Activated gamma-delta T cell (primary cell): Measurements from ENCODE around the gene CLPTM1.
"Not testable (repeated sequence)": the region's sequence is repeated elsewhere in the genome, so short reads cannot be mapped to it uniquely, and the experiment has no call there.

Experiments
- DNase-seq: peaks from one replicate; lab custom pipeline; 2025; lab: John Stamatoyannopoulos, UW

The CLPTM1 gene

DNA sequence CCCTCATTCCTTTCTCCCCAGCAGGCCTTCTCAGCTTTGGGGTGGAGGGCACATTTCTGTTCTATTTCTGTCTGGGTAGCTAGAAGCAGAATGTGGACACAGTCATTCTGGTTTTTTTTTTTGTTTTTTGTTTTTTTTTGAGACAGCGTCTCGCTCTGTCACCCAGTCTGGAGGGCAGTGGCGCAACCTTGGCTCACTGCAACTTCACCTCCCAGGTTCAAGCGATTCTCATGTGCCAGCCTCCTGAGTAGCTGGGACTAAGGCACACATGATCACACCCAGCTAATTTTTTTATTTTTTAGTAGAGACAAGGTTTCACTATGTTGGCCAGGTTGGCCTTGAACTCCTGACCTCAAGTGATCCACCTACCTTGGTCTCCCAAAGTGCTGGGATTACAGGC lies 20.3 kb downstream of the CLPTM1 start:
- no peak for DNase-seq

DNA sequence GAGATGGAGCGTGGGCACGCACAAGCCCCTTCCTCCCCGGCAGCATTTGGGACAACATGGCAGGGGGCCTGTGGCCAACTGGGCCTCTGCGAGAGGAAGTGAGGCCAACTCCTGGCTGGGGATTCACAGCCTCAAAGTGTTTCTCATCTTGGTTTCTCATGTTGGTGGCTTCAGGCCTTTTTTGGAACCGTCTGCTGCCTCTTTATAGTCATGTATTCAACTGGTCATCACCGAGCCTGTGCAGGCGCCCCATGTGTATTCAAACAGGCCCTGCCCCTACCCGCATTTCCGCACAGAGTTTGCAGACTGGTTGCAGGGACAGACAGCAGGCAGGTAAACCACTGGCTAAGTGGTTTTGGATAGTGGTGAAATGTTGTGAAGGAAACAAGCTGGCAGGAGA lies 28.8 kb downstream of the CLPTM1 start:
- DNase-seq: no peak

DNA sequence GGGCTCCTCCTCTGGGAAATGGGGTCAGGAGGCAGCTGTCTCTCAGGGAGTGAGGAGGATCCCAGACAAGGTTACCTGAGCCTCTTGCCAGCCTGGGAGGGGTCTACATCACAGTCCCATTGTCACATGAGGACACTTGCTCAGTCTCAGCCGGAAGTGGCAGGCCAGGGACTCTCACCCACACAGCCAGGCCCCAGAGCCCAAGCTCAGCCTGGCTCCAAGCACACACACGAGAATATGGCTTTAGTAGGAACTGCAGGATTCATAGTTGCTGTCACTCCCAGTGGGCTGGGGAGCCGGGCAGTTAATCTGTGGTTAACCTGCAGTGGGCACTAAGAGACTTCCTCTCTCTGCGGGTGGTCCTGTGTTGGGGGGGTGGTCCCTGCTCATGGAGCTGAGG lies 30.3 kb downstream of the CLPTM1 start:
- no peak for DNase-seq

DNA sequence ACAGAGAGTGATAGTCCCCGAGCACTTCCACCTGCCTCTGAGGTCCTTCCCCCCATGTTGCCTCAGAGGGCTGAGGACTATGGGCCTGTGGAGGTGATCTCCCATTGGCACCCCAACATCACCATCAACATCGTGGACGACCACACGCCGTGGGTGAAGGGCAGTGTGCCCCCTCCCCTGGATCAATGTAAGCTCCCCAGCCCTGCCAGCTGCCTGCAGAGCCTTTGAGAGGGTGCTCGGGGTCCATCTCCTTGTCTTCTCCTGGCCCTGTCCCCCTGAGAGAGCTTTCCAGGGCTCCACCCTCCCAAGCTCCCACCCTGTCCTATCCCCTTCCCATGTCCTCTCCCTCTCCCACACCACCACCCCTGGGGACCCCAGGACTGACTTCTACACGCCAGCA lies 31.2 kb downstream of the CLPTM1 start:
- DNase-seq: no peak

DNA sequence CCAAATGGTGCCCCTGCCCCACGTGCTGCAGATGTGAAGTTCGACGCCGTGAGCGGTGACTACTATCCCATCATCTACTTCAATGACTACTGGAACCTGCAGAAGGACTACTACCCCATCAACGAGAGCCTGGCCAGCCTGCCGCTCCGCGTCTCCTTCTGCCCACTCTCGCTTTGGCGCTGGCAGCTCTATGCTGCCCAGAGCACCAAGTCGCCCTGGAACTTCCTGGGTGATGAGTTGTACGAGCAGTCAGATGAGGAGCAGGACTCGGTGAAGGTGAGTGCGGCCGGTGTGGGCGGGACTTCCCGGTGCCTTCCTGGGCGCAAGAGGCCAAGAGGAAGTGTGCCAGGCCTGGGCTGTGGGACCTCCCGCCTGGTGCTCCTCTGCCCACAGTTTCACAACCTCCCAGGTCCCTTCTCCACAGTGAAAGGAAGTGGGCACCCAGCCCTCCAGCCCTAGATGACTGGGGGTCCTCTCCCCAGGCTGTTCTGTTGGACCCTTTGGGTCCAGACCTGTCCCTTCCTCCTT lies 32.0 kb downstream of the CLPTM1 start:
- no peak for DNase-seq

DNA sequence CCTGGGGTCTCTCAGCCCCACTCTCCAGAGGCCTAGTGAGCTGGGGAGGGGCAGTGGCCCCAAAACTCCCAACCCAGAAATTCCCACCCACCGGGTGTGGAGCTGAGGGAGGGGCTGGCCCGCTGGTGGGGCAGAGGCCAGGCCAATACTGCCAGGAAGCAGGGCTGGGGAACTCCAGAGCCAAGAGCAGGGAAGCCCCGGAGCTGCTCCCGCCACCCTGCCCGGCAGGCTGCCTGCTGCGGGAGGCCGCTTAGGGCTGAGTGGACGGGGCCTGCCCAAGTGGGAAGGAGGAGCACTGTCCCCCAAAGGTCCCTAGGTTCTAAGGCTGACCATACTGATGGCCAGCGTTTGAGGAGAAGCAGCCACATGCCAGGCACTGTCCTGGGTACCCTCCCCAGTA lies 33.1 kb downstream of the CLPTM1 start:
- DNase-seq: no peak

DNA sequence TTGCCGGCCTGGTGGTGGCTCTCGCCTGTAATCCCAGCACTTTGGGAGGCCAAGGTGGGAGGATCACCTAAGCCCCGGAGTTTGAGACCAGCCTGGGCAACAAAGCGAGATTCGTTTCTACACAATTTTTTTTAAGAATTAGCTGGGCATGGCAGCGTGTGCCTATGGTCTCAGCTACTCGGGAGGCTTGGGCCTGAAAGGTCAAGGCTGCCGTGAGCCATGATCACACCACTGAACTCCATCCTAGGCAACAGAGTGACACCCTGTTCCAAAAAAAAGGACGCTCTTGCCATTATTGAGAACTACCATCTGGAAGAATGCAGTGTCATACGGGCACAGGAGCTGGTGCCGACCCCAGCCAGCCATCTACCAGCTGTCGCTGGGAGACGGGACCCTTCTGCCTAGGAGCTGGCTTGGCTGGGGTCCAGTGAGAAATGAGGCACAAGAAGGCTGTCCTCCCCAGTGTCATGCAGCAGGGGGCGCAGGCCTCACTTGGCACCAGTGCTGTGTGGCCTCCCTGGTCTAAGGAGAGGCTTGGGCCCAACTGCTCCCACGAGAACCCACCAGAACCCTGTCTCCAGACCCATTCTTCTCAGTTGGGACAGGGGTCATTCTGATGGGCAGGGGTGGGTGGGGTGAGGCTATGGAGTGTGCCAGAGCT lies 33.8 kb downstream of the CLPTM1 start:
- DNase-seq: no peak

DNA sequence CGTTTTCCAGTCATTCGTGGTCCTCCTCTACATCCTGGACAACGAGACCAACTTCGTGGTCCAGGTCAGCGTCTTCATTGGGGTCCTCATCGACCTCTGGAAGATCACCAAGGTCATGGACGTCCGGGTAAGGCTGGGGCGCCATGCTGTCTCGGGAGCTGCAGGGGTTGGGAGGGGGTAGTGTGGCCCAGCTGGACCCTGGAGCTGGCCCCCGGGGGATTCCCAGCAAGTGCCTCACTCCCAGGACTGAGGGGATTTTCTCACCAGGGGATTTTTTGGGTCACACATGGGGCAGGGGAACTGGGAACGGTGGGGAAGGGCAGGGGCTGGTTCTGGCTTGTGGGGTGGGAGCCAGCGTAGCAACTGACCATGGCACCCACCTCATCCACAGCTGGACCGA lies 35.3 kb downstream of the CLPTM1 start:
- DNase-seq: no peak

DNA sequence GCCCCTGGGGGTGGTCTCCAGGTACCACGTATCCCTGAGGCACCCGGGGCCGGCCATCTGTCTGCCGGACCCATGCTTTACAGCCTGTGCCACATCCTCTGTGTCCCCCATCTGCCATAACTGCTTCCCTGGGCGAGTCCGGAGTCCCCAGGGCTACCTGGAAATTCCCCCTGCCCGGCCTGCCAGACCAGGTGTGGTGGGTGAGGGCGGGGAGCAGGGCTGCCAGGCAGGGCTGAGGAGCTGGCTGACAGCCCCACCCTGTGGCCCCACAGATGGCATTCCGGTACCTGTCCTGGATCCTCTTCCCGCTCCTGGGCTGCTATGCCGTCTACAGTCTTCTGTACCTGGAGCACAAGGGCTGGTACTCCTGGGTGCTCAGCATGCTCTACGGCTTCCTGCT lies 35.8 kb downstream of the CLPTM1 start:
- DNase-seq: no peak

DNA sequence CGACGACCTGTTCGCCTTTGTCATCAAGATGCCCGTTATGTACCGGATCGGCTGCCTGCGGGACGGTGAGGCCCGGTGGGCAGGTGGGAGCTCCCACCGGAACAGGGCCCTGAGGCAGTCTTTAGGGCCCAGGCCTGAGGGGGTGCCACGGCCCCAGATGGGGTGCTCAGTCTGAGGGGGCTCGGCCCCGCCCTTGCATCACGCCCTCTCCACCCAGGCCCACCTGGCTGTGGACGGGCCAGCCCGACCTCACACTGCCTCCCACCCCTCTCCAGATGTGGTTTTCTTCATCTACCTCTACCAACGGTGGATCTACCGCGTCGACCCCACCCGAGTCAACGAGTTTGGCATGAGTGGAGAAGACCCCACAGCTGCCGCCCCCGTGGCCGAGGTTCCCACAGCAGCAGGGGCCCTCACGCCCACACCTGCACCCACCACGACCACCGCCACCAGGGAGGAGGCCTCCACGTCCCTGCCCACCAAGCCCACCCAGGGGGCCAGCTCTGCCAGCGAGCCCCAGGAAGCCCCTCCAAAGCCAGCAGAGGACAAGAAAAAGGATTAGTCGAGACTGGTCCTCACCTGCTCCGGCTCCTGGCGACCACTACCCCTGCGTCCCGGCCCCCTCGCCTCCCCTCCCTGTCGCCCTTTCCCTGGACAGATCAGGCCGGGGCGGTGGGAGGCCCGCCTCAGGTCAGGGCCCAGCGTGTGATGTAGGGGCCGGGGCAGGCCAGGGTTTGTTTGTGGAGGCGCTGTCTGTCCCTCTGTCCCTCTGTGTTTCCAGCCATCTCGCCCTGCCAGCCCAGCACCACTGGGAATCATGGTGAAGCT lies 37.4 kb downstream of the CLPTM1 start:
- DNase-seq: no peak

DNA sequence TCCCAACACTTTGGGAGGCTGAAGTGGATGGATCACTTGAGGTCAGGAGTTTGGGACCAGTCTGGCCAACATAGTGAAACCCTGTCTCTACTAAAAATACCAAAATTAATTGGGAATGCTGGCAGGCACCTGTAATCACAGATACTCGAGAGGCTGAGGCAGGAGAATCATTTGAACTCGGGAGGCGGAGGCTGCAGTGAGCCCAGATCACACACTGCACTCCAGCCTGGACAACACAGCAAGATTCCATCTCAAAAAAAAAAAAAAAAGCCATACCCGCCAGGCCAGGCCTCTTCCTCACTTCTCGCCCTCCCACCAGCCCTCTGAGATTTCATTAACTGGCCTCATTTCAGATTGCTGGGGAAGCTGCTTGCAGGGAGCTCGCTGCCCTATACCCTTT lies 38.3 kb downstream of the CLPTM1 start:
- DNase-seq: no peak

DNA sequence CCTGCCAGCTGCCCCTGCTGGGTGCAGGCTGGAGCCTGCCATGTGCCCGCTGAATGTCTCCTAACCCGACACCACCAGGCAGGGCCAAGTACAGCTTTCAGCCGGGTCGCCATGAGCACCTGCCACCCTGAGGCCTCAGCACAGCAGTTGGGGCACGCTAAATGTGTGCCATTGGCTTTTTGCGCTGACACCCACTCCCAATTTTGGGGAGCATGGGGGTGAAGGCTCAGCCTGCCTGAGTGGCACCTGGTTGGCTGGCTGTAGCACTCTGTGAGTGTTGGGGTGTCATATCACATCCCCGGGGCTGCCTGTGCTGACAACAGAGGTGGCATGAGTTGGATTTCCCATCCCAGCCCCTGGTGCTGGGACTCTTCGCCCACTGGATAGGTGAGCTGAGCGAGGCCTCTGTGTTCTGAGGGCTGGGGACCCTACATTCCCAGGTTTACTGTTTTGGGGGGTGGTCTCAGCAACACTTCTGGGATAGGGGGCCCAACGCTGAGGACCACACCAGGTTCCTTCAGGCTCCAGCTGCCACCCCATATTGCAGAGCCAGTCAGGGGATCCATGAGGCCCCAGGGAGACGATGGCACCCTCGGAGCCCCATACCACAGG lies 38.9 kb downstream of the CLPTM1 start:
- DNase-seq: no peak

DNA sequence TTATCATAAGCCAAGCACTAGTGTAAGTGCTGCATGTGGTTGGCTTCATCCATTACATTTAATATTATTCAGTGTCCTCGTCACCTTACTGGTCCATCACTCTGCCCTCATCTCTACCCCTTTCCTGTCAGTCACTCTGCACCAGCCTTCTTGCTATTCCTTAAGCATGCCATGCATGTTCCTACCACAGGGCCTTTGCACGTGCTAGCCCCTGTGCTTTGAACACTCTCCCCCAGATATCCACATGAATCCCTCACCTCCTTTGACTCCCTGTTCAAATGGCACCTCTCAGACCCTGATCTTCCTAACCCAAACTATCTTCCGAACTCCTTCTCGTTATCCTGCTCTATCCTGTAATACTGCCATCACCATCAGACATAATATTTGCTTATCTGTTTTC lies 42.8 kb downstream of the CLPTM1 start:
- no peak for DNase-seq

DNA sequence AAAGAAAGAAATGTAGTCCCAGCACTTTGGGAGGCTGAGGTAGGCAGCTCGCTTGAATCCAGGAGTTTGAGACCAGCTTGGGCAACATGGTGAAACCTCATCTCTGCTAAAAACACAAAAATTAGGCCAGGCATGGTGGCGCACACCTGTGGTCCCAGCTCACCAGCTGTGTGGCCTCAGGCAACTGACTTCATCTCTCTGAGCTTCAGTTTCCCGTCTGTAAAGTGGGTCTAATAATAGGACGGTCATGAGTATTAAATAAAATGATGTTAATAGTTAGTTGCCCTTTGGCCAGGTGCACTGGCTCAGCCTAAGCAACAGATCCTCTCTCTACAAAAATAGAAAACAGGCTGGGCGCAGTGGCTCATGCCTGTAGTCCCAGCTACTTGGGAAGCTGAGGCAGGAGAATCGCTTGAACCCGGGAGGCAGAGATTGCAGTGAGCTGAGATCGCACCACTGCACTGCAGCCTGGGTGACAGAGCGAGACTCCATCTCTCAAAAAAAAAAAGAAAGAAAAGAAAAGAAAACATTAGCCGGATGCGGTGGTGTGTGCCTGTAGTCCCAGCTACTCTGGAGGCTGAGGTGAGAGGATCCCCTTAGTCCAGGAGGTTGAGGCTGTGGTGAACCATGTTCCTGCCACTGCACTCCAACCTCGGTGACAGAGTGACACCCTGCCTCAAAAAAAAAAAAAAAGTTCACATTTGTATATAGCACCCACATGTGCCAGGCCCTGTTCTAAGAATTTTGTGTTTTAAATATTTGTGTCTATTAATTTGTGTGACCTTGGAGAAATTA lies 44.1 kb downstream of the CLPTM1 start:
- DNase-seq: not testable (repeated sequence)

DNA sequence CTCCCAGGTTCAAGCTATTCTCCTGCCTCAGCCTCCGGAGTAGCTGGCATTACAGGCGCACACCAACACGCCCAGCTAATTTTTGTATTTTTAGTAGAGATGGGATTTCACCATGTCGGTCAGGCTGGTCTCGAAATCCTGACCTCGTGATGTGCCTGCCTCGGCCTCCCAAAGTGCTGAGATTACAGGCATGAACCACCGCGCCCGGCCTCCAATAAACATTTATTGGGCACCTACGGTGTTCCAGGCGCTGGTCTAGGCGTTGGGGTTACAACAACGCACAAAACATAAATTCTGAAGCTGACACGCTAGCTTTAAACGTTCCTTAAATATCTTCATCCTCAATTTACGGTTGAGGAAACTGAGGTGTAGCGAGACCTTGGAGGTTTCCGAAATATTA lies 45.5 kb downstream of the CLPTM1 start:
- not testable (repeated sequence) for DNase-seq

DNA sequence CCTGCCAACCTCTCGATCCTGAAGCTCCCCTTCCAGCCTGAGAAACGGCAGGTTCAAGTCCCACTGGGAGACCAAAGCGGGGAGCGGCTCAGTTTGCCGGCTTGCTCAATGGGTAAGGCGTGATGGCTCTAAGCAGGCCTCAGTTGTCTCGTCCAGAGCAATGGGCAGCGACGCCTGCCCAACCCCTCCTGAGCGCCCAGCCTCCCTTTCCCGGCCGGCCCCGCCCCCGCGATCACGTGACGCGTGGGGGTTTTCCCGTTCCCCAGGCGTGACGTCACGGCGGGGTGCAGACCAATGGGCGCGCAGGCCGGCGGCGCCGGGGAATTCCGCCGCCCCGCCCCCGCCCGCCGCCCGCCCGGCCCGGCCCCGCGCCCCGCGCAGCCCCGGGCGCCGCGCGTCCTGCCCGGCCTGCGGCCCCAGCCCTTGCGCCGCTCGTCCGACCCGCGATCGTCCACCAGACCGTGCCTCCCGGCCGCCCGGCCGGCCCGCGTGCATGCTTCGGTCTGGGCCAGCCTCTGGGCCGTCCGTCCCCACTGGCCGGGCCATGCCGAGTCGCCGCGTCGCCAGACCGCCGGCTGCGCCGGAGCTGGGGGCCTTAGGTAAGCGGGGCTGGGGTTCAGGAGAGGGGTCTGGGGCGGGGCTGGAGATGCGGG lies 46.0 kb downstream of the CLPTM1 start, which contains the start of gene RELB:
TSS of gene RELB (plus strand) at position 378 of the 653 bp plus-strand sequence. CDS start at position 494, 116 bp downstream.
- peak; percentile 95 for DNase-seq

DNA sequence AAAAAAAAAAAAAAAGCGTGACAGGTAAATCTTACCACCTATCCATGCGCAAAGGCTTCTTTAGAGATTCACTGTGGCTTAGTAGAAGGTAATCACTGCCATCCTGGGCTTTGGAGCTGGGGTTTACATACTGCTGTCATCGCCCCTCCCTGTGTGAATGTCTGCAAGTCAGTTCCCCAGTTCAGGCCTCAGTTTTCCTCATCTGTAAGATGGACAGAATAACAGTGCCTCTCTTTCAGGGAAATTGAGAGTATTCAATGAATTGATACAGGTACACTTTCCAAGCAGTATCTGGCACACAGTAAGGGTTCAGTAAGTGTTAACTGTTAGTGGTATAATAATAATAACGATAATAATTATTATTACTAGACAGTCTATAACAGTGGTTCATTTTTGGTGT lies 48.3 kb downstream of the CLPTM1 start:
- no peak for DNase-seq

DNA sequence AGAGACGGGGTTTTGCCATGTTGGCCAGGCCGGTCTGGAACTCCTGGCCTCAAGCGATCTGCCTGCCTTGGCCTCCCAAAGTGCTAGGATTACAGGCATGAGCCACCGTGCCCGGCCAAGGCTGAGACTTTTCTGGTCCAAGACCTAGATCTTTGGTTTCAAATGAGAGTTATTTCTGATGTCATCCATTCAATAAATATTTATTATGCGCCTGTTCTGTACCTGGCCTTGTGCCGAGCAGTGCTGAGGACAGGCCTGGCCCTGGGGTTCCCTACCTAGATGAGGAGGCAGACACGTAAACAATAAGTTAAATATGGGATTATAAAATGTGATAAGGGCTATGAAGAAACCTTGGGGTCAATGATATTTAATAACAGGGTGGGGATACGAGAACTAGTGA lies 50.6 kb downstream of the CLPTM1 start:
- DNase-seq: no peak

DNA sequence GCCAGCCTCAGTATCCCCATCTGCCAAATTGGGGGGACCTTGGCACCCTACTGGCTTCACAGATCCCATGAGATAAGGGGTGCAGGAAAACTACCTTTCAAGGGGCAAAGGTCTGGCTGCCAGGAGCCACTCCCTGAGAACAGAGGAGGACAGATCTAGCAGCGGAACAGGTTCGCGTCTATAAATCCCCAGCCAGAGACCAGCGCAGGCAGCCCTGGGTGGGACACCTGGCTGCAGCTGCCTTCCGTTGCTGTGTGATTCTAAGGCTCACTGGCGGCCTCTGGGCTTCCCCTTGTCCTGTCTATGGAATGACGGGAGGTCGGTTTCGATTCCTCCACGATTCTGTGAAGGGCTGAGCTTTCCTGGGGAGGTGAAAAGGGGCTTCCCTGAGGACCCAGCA lies 53.4 kb downstream of the CLPTM1 start:
- no peak for DNase-seq

DNA sequence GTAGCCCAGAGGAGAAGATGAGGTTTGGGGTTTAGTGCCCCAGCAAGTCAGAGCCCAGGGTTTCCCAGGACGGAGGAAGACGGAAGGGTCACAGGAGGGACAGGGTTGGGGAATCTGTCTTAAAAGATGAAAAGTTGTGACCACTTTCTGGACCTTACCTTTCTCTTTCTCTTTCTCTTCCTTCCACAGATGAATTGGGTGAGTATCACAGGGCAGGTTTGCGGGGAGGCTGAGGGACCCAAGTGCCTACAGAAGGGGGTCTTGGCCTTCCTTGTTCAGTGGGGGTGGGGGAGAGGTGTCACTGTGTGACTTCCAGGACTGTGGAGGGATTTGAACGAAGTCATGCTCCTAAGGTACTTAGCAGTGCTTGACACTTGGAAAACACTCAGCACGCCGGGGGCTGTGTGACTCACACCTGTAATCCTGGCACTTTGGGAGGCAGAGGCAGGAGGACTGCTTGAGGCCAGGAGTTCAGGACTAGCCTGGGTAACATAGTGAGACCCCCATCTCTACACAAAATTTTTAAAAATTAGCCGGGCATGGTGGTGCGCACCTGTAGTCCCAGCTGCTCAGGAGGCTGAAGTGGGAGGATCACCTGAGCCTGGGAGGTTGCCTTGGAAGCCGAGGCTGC lies 54.6 kb downstream of the CLPTM1 start:
- no peak for DNase-seq

DNA sequence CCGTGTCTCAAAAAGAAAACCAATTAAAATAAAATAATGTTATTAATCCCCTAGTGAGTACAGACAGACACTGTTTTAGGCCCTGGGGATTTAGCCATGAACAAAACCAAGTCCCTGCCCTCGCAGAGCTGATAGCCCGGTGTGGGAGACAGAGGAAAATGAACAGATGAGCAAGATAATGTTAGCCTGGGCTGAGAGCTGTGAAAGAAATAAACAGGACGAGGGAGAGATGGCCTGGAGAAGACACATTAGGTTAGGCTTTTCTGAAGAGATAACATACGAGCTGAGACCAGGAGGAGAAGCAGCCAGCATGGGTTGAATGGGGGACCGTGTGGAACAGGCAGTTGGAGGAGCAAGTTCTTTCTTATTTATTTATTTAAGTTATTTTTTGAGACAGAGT lies 55.1 kb downstream of the CLPTM1 start:
- DNase-seq: no peak
